HEK293 (cell line): ENCODE data around the gene TRAF3IP1.

Experiments
- CTCF ChIA-PET: fragments of 350-600 bp; formaldehyde crosslinking; extraction: SDS; loops from one replicate; lab custom pipeline; 2021; ENCODE audit warnings: antibody characterized with exemption; lab: Yijun Ruan, JAX
- POLR2A ChIA-PET: fragments of 300-600 bp; formaldehyde crosslinking; extraction: SDS; loops from one replicate; lab custom pipeline; 2020; ENCODE audit warnings: antibody characterized with exemption, inconsistent platforms; lab: Yijun Ruan, JAX
- H3K27ac ChIP-seq: fragments of 200-500 bp; sonication (Bioruptor generic); 2 replicates; pipeline ENCODE4 v1.5.1; 2014; ENCODE audit warnings: low read depth, low read length, control low read depth, inconsistent platforms; ENCODE audit errors: extremely low read depth
- H3K36me3 ChIP-seq, 2 experiments: fragments of 200-500 bp in 1 of 2; sonication (Bioruptor generic) in 1 of 2; 1 replicate in 1 of 2; 2 replicates in 1 of 2; pipeline ENCODE4 v1.5.1; 2014 to 2017; ENCODE audit warnings: inconsistent platforms in 2 of 2, low read length in 2 of 2; ENCODE audit not compliant: control insufficient read depth in 2 of 2, insufficient read depth in 1 of 2
- H3K4me1 ChIP-seq: fragments of 200-500 bp; sonication (Bioruptor generic); 2 replicates; pipeline ENCODE4 v1.5.1; 2014; ENCODE audit warnings: mild to moderate bottlenecking, low read length, inconsistent platforms; ENCODE audit not compliant: control insufficient read depth, insufficient read depth
- H3K4me3 ChIP-seq: 2 replicates; pipeline ENCODE4 v1.5.1; 2011; ENCODE audit warnings: low read depth, mild to moderate bottlenecking, control low read depth, low read length, moderate library complexity
- H3K9me3 ChIP-seq: fragments of 200-500 bp; sonication (Bioruptor generic); 2 replicates; pipeline ENCODE4 v1.5.1; 2014; ENCODE audit warnings: low read depth, low read length, inconsistent platforms; ENCODE audit not compliant: control insufficient read depth, insufficient read depth
- HOXA7 ChIP-seq: sonication (generic); formaldehyde crosslinking; IDR thresholded peaks from 2 replicates; pipeline ENCODE4 v1.8.1; 2022; ENCODE audit warnings: missing genetic modification reagents, borderline replicate concordance
- MEIS1 ChIP-seq: sonication (generic); formaldehyde crosslinking; IDR thresholded peaks from 2 replicates; pipeline ENCODE4 v1.8.1; 2022; ENCODE audit warnings: missing genetic modification reagents, mild to moderate bottlenecking, borderline replicate concordance
- PRDM4 ChIP-seq: fragments of 450-650 bp; formaldehyde crosslinking; IDR thresholded peaks from 2 replicates; pipeline ENCODE4 v1.5.1; 2017; ENCODE audit warnings: missing biosample characterization, missing genetic modification characterization
- SCRT1 ChIP-seq: fragments of 450-650 bp; formaldehyde crosslinking; IDR thresholded peaks from 2 replicates; pipeline ENCODE4 v1.5.1; 2016; ENCODE audit warnings: missing biosample characterization, missing genetic modification characterization, borderline replicate concordance
- ZBTB26 ChIP-seq: fragments of 450-650 bp; formaldehyde crosslinking; optimal IDR thresholded peaks from 2 replicates; pipeline ENCODE3; 2016; ENCODE audit warnings: missing biosample characterization, mild to moderate bottlenecking, missing genetic modification characterization
- ZBTB44 ChIP-seq: fragments of 450-650 bp; IDR thresholded peaks from 2 replicates; pipeline ENCODE4 v1.5.1; 2018; ENCODE audit warnings: missing biosample characterization, mild to moderate bottlenecking, missing genetic modification characterization
- ZEB2 ChIP-seq: fragments of 450-650 bp; formaldehyde crosslinking; IDR thresholded peaks from 2 replicates; pipeline ENCODE4 v1.5.1; 2016; ENCODE audit warnings: missing biosample characterization, missing genetic modification characterization
- ZNF121 ChIP-seq: fragments of 450-650 bp; formaldehyde crosslinking; IDR thresholded peaks from 2 replicates; pipeline ENCODE4 v1.5.1; 2016; ENCODE audit warnings: missing biosample characterization, missing genetic modification characterization
- ZNF202 ChIP-seq: fragments of 450-650 bp; formaldehyde crosslinking; IDR thresholded peaks from 2 replicates; pipeline ENCODE4 v1.5.1; 2016; ENCODE audit warnings: missing biosample characterization, missing genetic modification characterization, borderline replicate concordance
- ZNF280D ChIP-seq: fragments of 450-650 bp; formaldehyde crosslinking; IDR thresholded peaks from 2 replicates; pipeline ENCODE4 v1.5.1; 2016; ENCODE audit warnings: missing biosample characterization, missing genetic modification characterization
- ZNF433 ChIP-seq: fragments of 450-650 bp; formaldehyde crosslinking; IDR thresholded peaks from 2 replicates; pipeline ENCODE4 v1.5.1; 2016; ENCODE audit warnings: missing biosample characterization, missing genetic modification characterization, low read depth

TRAF3IP1 gene

GRCh38 chr2:238418999-238419546 is 98.8 kb downstream of the TRAF3IP1 start:
- no peak overlapping the region for H3K4me3 ChIP-seq
- CTCF ChIA-PET, result no interaction called here

More at GRCh38 chr2:238418999-238419546, 98.8 kb downstream of the TRAF3IP1 start:
- POLR2A ChIA-PET, result no interaction called here
- Histone ChIP-seq H3K36me3 (peaks cover 0 to 8% of the 10 kb centered on the region in 2 experiments; a peak in 1 of 3 replicates), H3K27ac (no peak overlapping the region), H3K9me3 (no peaks in the 10 kb centered on the region), H3K4me1 (no peaks in the 10 kb centered on the region)
- TF ChIP-seq ZBTB26 (no peak), ZNF280D (tag by site-specific recombination) (no peak), MEIS1 (CRISPR knock-in tag) (no peak), ZNF121 (tag by site-specific recombination) (no peak), ZBTB44 (tag by site-specific recombination) (no peak), PRDM4 (tag by site-specific recombination) (no peak), HOXA7 (CRISPR knock-in tag) (no peak), ZEB2 (no peak), SCRT1 (tag by site-specific recombination) (no peak), ZNF202 (tag by site-specific recombination) (no peak), ZNF433 (tag by site-specific recombination) (no peak)
